GM13977 (cell line): ENCODE measurements around the gene RCCD1.

Experiments used
- DNase-seq: peaks from one replicate; pipeline ENCODE4 v3.0.0; 2012; ENCODE audit warnings: low spot score
- CTCF ChIP-seq: IDR thresholded peaks from 2 replicates; pipeline ENCODE4 v1.5.1; 2012; ENCODE audit warnings: mild to moderate bottlenecking, control low read depth; ENCODE audit not compliant: insufficient read depth; ENCODE audit errors: extremely low read depth, missing control alignments
- in situ Hi-C: fragments of 300-500 bp; cut with MboI; formaldehyde crosslinking; loops from one replicate; pipeline ENCODE4 v1.12.0; 2022; ENCODE audit warnings: low sequenced_read_pairs, low pct_unique_long_range_greater_than_20kb, mixed read lengths, inconsistent platforms; ENCODE audit not compliant: unreplicated experiment

RCCD1 gene

GRCh38 chr15:90991587-90992285, 37.1 kb downstream of the RCCD1 start:
- in situ Hi-C loops = no loop called here
- no peak for TF ChIP-seq CTCF
- DNase-seq = no peak

- in situ Hi-C loops = no loop called here
- peak; percentile 38 for DNase-seq
- no peak for TF ChIP-seq CTCF
Observed at GRCh38 chr15:90994059-90994416, 39.4 kb downstream of the RCCD1 start.

DNA sequence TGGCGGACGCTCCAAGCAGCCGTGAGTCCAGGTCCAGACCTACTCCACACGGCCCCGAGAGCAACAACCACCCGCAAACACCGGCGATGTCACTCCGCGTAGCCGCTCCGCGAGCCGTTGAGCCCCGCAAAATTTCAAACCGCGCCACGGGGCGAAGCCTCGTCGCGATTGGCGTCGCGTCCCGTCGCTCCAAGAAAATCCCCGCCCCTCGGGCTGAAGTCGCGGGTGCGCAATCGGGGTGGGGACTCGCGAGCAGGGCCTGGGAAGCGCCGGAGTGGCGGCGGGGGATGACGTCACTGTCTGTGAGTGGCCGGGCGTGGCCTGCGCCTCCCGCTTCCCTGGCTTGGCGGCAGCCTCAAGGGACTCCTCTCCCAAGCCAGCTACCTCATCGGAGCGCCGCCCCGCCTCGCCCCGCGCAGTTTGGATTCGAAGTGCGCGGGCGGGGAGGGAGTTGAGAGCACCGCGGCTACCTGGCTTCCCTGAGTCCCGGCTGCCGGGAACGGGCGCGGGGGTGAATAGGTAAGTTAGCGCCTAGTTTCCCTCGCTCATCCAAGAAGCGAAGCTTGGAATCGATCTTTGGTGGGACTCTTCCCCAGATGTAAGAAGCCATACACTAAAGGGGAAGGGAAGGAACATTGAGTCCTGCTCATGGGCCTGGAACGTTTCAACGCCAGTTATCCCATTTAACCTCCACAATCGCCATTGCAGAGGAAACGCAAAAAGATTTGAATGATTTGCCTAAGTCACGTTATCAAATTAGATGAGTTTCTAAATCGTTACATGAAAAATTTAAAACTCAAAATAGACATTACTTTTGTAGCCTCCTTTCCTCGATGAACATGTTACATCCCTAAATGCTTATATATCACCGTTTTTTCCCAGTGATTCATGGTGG, 40.0 kb downstream of the RCCD1 start, which contains the start of gene PRC1:
Gene PRC1 (minus strand): TSS at position 119 of the 895 bp plus-strand sequence. CDS start 118 bp downstream, at position 1.
- DNase-seq = peak; percentile 99
- TF ChIP-seq CTCF = no peak
- in situ Hi-C loops = no loop called here

DNA sequence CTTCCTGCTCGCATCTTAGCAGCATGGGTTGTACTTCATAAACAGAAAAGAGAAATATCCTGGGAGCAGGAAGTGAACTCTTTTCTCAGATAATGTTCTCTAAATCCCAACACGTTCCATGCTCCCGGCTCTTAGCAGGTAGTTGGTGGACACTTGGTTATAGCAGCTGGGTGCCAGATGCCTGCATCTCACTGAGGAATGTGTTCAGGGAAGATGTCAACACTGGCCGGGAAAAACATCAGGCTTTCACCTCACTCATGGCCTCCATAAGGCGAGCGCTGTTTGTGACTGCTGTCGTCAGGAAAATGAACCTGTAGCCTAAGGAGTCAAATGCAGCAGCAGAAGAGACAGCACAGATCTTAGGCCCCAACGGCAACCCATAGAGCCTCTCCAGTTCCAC, 44.1 kb downstream of the RCCD1 start:
- DNase-seq = no peak
- TF ChIP-seq CTCF = no peak
- in situ Hi-C loops = no loop called here

DNA sequence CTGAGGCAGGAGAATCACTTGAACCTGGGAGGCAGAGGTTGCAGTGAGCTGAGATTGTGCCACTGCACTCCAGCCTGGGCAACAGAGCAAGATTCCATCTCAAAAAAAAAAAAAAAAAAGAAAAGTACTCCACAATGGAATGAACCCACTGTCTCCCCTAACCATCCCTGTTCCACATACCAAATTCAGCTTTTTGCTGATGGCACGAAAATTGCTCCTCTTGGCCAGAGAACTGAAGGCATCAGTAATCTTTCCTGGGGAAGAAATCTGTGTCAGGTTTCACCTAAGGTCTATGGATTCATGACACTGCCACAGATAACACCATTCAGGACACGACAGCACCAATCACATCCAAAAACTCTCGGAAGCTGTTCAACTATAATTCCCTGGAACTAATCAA, 46.5 kb downstream of the RCCD1 start:
- in situ Hi-C loops = no loop called here
- DNase-seq = no peak
- no peak for TF ChIP-seq CTCF

DNA sequence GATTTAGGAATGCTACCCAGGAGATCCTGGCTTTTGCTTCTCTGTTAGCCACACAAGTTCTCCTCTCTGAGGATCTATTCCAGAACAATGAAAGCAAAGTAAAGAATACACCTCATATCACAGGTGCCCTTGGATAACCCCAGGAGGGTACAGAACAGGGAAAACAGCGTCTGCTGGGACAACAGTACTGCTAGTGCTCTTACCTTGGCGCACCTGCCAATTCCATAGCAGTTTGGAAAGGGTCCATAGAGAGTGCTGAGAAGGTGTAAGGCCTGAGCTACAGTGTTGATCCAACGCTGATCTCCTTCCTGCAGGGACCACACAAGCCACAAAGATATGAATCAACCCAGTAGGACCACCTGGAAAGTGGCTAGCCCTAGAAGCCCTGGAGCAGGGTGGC, 52.6 kb downstream of the RCCD1 start:
- no peak for TF ChIP-seq CTCF
- in situ Hi-C loops = no loop called here
- DNase-seq = no peak
